ENCODE data around the gene MAMDC4. TPM values are rescaled to one million over a fixed set of nuclear protein-coding genes. Genes with fewer than 3 reads are reported as not detected.
"Not testable (repeated sequence)": the region's sequence is repeated elsewhere in the genome, so short reads cannot be mapped to it uniquely, and the experiment has no call there.

The MAMDC4 gene
- total and polyA plus RNA-seq, 5 donors from 2014 or later, result 0.30 to 2.7 TPM; not detected in 3

- Mint-ChIP-seq H3K4me3 (peak overlapping the region; percentile 76 to 94 (median 86)), H3K27me3 (peaks cover 28% of the 10 kb centered on the region), H3K27ac (peak overlapping the region in 1 of 3 donors; percentile 56), H3K4me1 (peaks cover 0 to 28% (median 2%) of the 10 kb centered on the region in 4 donors)
- H3K27me3 ChIP-seq (ENCODE audit: control insufficient read depth, insufficient read depth, low read length); H3K4me3 ChIP-seq (ENCODE audit: low read depth, low read length); H3K9me3 Mint-ChIP-seq; H3K36me3 ChIP-seq (ENCODE audit: control insufficient read depth, insufficient read depth, low read length); H3K27ac ChIP-seq (ENCODE audit: insufficient read depth, low read length, poor library complexity, severe bottlenecking); H3K36me3 Mint-ChIP-seq; DNase-seq; H3K9me3 ChIP-seq (ENCODE audit: control insufficient read depth in 2 of 2, low read length in 2 of 2): not testable (repeated sequence)
- ATAC-seq (ENCODE audit: low read depth in 2 of 2), result peak in 1 of 2 donors; percentile 5
- peaks cover 54% of the 10 kb centered on the region for H3K4me1 ChIP-seq (ENCODE audit: control insufficient read depth, insufficient read depth, low read length, poor library complexity, severe bottlenecking)
Observed at GRCh38 chr9:136843159-136843800, 8.9 kb upstream of the MAMDC4 start.

- H3K4me1 ChIP-seq (ENCODE audit: control insufficient read depth, insufficient read depth, low read length, poor library complexity, severe bottlenecking), result peaks cover 61% of the 10 kb centered on the region
- not testable (repeated sequence) for H3K36me3 Mint-ChIP-seq; H3K4me3 ChIP-seq (ENCODE audit: low read depth, low read length); H3K9me3 ChIP-seq (ENCODE audit: control insufficient read depth in 2 of 2, low read length in 2 of 2); H3K27ac ChIP-seq (ENCODE audit: insufficient read depth, low read length, poor library complexity, severe bottlenecking); H3K36me3 ChIP-seq (ENCODE audit: control insufficient read depth, insufficient read depth, low read length); H3K9me3 Mint-ChIP-seq; H3K27me3 ChIP-seq (ENCODE audit: control insufficient read depth, insufficient read depth, low read length)
- Mint-ChIP-seq H3K4me3 (peak overlapping the region; percentile 76 to 94 (median 86)), H3K27ac (peak overlapping the region in 1 of 3 donors; percentile 56), H3K27me3 (peaks cover 31% of the 10 kb centered on the region), H3K4me1 (peaks cover 0 to 30% (median 3%) of the 10 kb centered on the region in 4 donors)
- DNase-seq (peak; percentile 37 to 60 (median 48)), ATAC-seq (ENCODE audit: low read depth in 2 of 2) (peak in 1 of 2 donors; percentile 7)
Observed at GRCh38 chr9:136843801-136844740, 8.1 kb upstream of the MAMDC4 start.

- Mint-ChIP-seq H3K27me3 (peaks cover 35% of the 10 kb centered on the region), H3K4me3 (peak overlapping the region; percentile 54 to 84 (median 64)), H3K4me1 (peaks cover 0 to 35% (median 5%) of the 10 kb centered on the region in 4 donors), H3K9me3 (peaks cover 0 to 2% (median 0%) of the 10 kb centered on the region in 7 donors), H3K36me3 (peaks cover 2% of the 10 kb centered on the region), H3K27ac (no peak overlapping the region)
- Histone ChIP-seq H3K36me3 (ENCODE audit: control insufficient read depth, insufficient read depth, low read length) (no peaks in the 10 kb centered on the region), H3K9me3 (ENCODE audit: control insufficient read depth in 2 of 2, low read length in 2 of 2) (no peaks in the 10 kb centered on the region), H3K27ac (ENCODE audit: insufficient read depth, low read length, poor library complexity, severe bottlenecking) (no peak overlapping the region), H3K27me3 (ENCODE audit: control insufficient read depth, insufficient read depth, low read length) (no peaks in the 10 kb centered on the region), H3K4me1 (ENCODE audit: control insufficient read depth, insufficient read depth, low read length, poor library complexity, severe bottlenecking) (peaks cover 64% of the 10 kb centered on the region), H3K4me3 (ENCODE audit: low read depth, low read length) (no peak overlapping the region)
- no peak for ATAC-seq (ENCODE audit: low read depth in 2 of 2)
- DNase-seq, result peak in 1 of 3 donors; percentile 43
Observed at GRCh38 chr9:136844761-136845464, 7.2 kb upstream of the MAMDC4 start.

GRCh38 chr9:136845465-136846260 is 6.5 kb upstream of the MAMDC4 start:
- no peaks in the 10 kb centered on the region for H3K27me3 ChIP-seq (ENCODE audit: control insufficient read depth, insufficient read depth, low read length)
- H3K4me3 ChIP-seq (ENCODE audit: low read depth, low read length), result no peak overlapping the region
- Mint-ChIP-seq H3K4me3 (peak overlapping the region; percentile 54 to 84 (median 64)), H3K36me3 (no peaks in the 10 kb centered on the region), H3K27ac (no peak overlapping the region), H3K4me1 (peaks cover 0 to 35% (median 5%) of the 10 kb centered on the region in 4 donors), H3K27me3 (peaks cover 32% of the 10 kb centered on the region), H3K9me3 (peaks cover 0 to 2% (median 0%) of the 10 kb centered on the region in 7 donors)
- no peaks in the 10 kb centered on the region for H3K9me3 ChIP-seq (ENCODE audit: control insufficient read depth in 2 of 2, low read length in 2 of 2)
- peaks cover 68% of the 10 kb centered on the region for H3K4me1 ChIP-seq (ENCODE audit: control insufficient read depth, insufficient read depth, low read length, poor library complexity, severe bottlenecking)
- ATAC-seq (ENCODE audit: low read depth in 2 of 2), result no peak
- no peak for DNase-seq
- no peak overlapping the region for H3K27ac ChIP-seq (ENCODE audit: insufficient read depth, low read length, poor library complexity, severe bottlenecking)
- no peaks in the 10 kb centered on the region for H3K36me3 ChIP-seq (ENCODE audit: control insufficient read depth, insufficient read depth, low read length)

- peak overlapping the region in 2 of 3 donors; percentile 46 to 77 for H3K27ac Mint-ChIP-seq
- Histone ChIP-seq H3K27me3 (ENCODE audit: control insufficient read depth, insufficient read depth, low read length) (no peaks in the 10 kb centered on the region), H3K4me3 (ENCODE audit: low read depth, low read length) (no peak overlapping the region), H3K9me3 (ENCODE audit: control insufficient read depth in 2 of 2, low read length in 2 of 2) (no peaks in the 10 kb centered on the region), H3K4me1 (ENCODE audit: control insufficient read depth, insufficient read depth, low read length, poor library complexity, severe bottlenecking) (peaks cover 68% of the 10 kb centered on the region), H3K36me3 (ENCODE audit: control insufficient read depth, insufficient read depth, low read length) (no peaks in the 10 kb centered on the region), H3K27ac (ENCODE audit: insufficient read depth, low read length, poor library complexity, severe bottlenecking) (no peak overlapping the region)
- ATAC-seq (ENCODE audit: low read depth in 2 of 2) (no peak), DNase-seq (peak in 1 of 3 donors; percentile 23)
- H3K27me3 Mint-ChIP-seq, result peaks cover 32% of the 10 kb centered on the region
- peaks cover 0 to 2% (median 0%) of the 10 kb centered on the region in 7 donors for H3K9me3 Mint-ChIP-seq
- peak overlapping the region; percentile 50 to 71 (median 56) for H3K4me3 Mint-ChIP-seq
- peaks cover 0 to 35% (median 5%) of the 10 kb centered on the region in 4 donors for H3K4me1 Mint-ChIP-seq
- H3K36me3 Mint-ChIP-seq, result no peaks in the 10 kb centered on the region
Observed at GRCh38 chr9:136846376-136847087, 5.6 kb upstream of the MAMDC4 start.

GRCh38 chr9:136847088-136847825 is 4.9 kb upstream of the MAMDC4 start:
- Histone ChIP-seq H3K27ac (ENCODE audit: insufficient read depth, low read length, poor library complexity, severe bottlenecking) (no peak overlapping the region), H3K9me3 (ENCODE audit: control insufficient read depth in 2 of 2, low read length in 2 of 2) (no peaks in the 10 kb centered on the region), H3K27me3 (ENCODE audit: control insufficient read depth, insufficient read depth, low read length) (no peaks in the 10 kb centered on the region), H3K4me1 (ENCODE audit: control insufficient read depth, insufficient read depth, low read length, poor library complexity, severe bottlenecking) (peaks cover 63% of the 10 kb centered on the region), H3K36me3 (ENCODE audit: control insufficient read depth, insufficient read depth, low read length) (no peaks in the 10 kb centered on the region), H3K4me3 (ENCODE audit: low read depth, low read length) (no peak overlapping the region)
- Mint-ChIP-seq H3K27ac (no peak overlapping the region), H3K4me1 (peaks cover 0 to 32% (median 5%) of the 10 kb centered on the region in 4 donors), H3K4me3 (peak overlapping the region; percentile 85 to 100 (median 88)), H3K9me3 (peaks cover 0 to 2% (median 0%) of the 10 kb centered on the region in 7 donors), H3K36me3 (no peaks in the 10 kb centered on the region), H3K27me3 (peaks cover 30% of the 10 kb centered on the region)
- DNase-seq (peak in 1 of 3 donors; percentile 38), ATAC-seq (ENCODE audit: low read depth in 2 of 2) (no peak)

All from CD4-positive, CD25-positive, alpha-beta regulatory T cell (primary cell).